Ascending aorta (tissue), 2 donors: ENCODE results near the gene SH2D6. TPM values are rescaled to one million over a fixed set of nuclear protein-coding genes. Genes with fewer than 3 reads are reported as not detected.

Source experiments
- DNase-seq, 2 donors: peaks; one replicate each; pipeline ENCODE4 v3.0.0-alpha.2; 2019; ENCODE audit warnings: low spot score in 2 of 2
- H3K27ac ChIP-seq, 2 donors: fragments of 200-600 bp; sonication (generic); one replicate each; pipeline ENCODE4 v1.5.1; 2016 to 2017; ENCODE audit warnings: mild to moderate bottlenecking in 1 of 2
- H3K27me3 ChIP-seq: fragments of 200-600 bp; sonication (generic); one replicate; pipeline ENCODE4 v1.5.1; 2017
- H3K36me3 ChIP-seq, 2 donors: fragments of 200-600 bp; sonication (generic); one replicate each; pipeline ENCODE4 v1.5.1; 2016
- H3K4me1 ChIP-seq, 2 donors: fragments of 200-600 bp; sonication (generic); one replicate each; pipeline ENCODE4 v1.5.1; 2016 to 2017; ENCODE audit warnings: mild to moderate bottlenecking in 1 of 2
- H3K4me3 ChIP-seq, 2 donors: fragments of 200-600 bp; sonication (generic); one replicate each; pipeline ENCODE4 v1.5.1; 2016 to 2017; ENCODE audit warnings: mild to moderate bottlenecking in 1 of 2
- H3K9me3 ChIP-seq, 2 donors: fragments of 200-600 bp; sonication (generic); one replicate each; pipeline ENCODE4 v1.5.1; 2016
- intact Hi-C: fragments of 100-400 bp; cut with DNase I; formaldehyde crosslinking; loops from one replicate; pipeline ENCODE4 v1.15.1; 2023
- total RNA-seq: library from RNA; depleted of rRNA; stranded (reverse); fragments of >200 nt; gene quantifications from one replicate; pipeline ENCODE4 v1.1.0, GENCODE V29; 2016
- TF ChIP-seq, protein P1 (sequence below), 3 experiments: fragments of 200-600 bp in 2 of 3; fragments of 450-650 bp in 1 of 3; sonication (generic) in 2 of 3; IDR thresholded peaks; one replicate each; pipeline ENCODE4 v1.5.1; 2016 to 2019; ENCODE audit warnings: antibody characterized with exemption in 3 of 3, mild to moderate bottlenecking in 1 of 3, moderate library complexity in 1 of 3

SH2D6 gene
- total RNA-seq, 1 donor from 2014 or later = not detected

DNA sequence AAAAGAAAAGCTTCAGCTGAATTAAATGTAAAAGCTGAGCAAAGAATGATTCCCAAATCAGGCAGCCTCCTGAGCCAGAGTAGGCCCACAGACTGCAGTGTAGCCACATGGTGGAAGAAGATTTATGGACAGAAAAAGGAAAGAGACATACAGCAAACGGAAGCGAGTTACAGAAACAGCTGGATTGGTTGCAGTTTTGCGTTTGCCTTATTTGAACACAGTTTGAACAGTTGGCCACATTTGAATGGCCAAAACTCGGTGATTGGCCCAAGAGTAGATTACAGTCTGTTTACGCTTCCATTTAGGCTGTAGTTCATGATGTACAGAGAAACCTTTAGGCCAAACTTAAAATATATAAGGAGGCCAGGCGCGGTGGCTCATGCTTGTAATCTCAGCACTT, 35.1 kb downstream of the SH2D6 start:
- no peak for DNase-seq
- TF ChIP-seq, protein P1, sequence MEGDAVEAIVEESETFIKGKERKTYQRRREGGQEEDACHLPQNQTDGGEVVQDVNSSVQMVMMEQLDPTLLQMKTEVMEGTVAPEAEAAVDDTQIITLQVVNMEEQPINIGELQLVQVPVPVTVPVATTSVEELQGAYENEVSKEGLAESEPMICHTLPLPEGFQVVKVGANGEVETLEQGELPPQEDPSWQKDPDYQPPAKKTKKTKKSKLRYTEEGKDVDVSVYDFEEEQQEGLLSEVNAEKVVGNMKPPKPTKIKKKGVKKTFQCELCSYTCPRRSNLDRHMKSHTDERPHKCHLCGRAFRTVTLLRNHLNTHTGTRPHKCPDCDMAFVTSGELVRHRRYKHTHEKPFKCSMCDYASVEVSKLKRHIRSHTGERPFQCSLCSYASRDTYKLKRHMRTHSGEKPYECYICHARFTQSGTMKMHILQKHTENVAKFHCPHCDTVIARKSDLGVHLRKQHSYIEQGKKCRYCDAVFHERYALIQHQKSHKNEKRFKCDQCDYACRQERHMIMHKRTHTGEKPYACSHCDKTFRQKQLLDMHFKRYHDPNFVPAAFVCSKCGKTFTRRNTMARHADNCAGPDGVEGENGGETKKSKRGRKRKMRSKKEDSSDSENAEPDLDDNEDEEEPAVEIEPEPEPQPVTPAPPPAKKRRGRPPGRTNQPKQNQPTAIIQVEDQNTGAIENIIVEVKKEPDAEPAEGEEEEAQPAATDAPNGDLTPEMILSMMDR (IDR thresholded peaks at IDR 0.05) = no peak
- intact Hi-C loops = no loop called here

DNA sequence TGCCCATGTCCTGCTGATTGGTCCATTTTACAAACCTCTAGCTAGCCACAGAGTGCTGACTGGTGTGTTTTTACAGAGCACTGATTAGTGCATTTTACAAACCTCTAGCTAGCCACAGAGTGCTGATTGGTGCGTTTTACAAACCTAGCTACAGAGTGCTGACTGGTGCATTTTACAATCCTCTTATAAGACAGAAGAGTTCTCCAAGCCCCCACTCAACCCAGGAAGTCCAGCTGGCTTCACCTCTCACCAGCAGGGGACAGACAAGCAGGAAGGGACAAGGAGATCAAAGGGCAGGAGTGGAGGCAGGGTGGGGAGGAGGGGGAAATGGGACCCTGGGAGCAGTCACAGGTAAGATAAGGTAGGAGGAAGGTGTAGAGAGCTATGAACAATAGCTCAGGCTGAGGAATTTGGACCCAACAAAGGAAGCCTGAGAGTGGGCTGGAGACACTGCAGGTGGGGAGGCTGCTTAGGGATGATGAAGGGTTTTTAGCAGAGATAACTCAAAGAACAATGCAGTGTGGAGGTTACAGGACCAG, 37.1 kb downstream of the SH2D6 start:
- TF ChIP-seq, protein P1 (IDR thresholded peaks at IDR 0.05) = no peak
- H3K9me3 ChIP-seq = no peaks in the 10 kb centered on the region
- H3K36me3 ChIP-seq = no peaks in the 10 kb centered on the region
- no peak for DNase-seq
- no peaks in the 10 kb centered on the region for H3K4me1 ChIP-seq
- intact Hi-C loops = no loop called here
- H3K27ac ChIP-seq = no peak overlapping the region
- no peak overlapping the region for H3K4me3 ChIP-seq
- H3K27me3 ChIP-seq = no peaks in the 10 kb centered on the region

More for the DNA sequence above, 35.1 kb downstream of the SH2D6 start:
- Histone ChIP-seq H3K4me1 (no peaks in the 10 kb centered on the region), H3K27me3 (no peaks in the 10 kb centered on the region), H3K36me3 (no peaks in the 10 kb centered on the region), H3K4me3 (no peak overlapping the region), H3K27ac (no peak overlapping the region), H3K9me3 (no peaks in the 10 kb centered on the region)

DNA sequence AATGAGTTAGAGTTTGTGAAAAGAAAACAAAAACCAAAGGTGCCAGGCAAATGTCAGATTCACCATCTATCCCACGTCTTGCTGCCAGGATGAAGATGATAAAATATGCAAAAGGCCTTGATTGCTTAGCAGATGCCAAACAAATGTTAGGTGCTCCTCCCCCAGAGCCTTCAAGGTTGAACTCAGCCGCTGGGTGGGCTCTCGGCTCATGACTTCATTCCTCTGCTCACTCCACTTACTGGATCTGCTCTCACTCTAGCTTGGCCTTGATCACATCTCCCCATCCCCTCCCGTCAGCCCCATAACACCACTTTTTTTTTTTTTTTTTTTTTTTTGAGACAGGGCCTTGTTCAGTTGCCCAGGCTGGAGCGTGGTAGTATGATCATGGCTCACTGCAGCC, 38.5 kb downstream of the SH2D6 start:
- no peak for DNase-seq
- no peaks in the 10 kb centered on the region for H3K36me3 ChIP-seq
- TF ChIP-seq, protein P1 (IDR thresholded peaks at IDR 0.05) = no peak
- no peak overlapping the region for H3K27ac ChIP-seq
- intact Hi-C loops = no loop called here
- no peak overlapping the region for H3K4me3 ChIP-seq
- no peaks in the 10 kb centered on the region for H3K4me1 ChIP-seq
- no peaks in the 10 kb centered on the region for H3K9me3 ChIP-seq
- H3K27me3 ChIP-seq = no peaks in the 10 kb centered on the region

DNA sequence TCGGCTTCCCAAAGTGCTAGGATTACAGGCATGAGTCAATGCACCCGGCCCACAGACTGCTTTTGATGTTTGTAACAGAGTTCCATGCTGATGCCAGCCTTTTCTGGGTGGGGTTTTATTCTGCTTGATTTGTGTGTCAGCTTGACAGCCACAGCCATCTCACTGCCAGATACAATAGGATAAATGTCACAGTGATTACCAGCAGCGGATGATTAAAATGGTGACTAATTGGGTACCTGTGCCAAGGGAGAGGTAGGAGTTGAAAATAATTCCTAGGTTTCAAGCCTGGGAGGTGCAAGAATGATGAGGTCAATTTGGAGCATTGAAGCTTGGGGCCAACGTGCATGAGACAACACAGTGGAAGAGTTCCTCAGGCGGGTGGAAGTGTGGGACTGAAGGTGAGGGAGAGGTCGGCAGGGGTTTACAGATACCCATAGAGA, 39.4 kb downstream of the SH2D6 start:
- Histone ChIP-seq H3K27me3 (no peaks in the 10 kb centered on the region), H3K9me3 (no peaks in the 10 kb centered on the region), H3K36me3 (no peaks in the 10 kb centered on the region), H3K4me3 (no peak overlapping the region), H3K4me1 (no peaks in the 10 kb centered on the region), H3K27ac (no peak overlapping the region)
- TF ChIP-seq, protein P1 (IDR thresholded peaks at IDR 0.05) = no peak
- intact Hi-C loops = no loop called here
- DNase-seq = no peak

DNA sequence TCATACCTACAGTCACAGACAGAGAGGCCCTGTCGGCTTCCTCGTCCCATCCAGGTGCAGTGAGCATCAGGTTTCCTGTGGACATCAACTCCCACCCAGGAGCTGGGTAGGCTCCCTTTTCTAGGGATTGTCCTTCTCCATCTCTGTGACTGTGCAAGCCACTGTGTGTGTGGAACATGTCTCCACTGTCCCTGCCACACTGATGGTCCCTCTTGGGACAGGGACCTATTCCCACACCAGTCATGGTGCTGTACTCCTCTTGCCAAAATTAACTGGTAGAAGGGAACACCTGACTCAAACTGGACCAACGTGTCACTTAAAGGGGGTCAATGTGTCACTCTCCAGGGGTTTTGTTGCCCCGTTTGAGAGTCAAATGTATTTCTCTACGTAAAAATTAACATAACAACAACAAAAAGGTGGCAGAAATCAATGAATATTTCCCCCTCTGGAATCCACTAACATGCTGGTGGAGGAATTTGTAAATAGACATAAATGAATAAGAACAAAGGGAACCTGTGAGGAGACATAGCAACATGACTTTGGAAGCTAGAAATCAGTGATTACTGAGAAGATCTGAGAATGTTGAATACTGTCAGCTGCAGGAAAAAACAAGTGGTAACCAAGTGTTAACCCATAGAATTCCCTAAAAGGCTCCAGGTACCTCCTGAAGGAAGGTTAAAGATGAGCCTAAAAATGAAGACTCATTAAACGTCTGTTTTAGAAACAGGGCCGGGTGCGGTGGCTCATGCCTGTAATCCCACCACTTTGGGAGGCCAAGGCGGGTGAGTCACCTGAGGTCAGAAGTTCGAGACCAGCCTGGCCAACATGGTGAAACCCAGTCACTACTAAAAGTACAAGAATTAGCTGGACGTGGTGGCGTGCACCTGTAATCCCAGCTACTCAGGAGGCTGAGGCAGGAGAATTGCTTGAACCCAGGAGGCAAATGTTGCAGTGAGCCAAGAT, 40.4 kb downstream of the SH2D6 start:
- intact Hi-C loops = no loop called here
- DNase-seq = no peak
- Histone ChIP-seq H3K4me1 (no peaks in the 10 kb centered on the region), H3K9me3 (no peaks in the 10 kb centered on the region), H3K27me3 (no peaks in the 10 kb centered on the region), H3K27ac (no peak overlapping the region), H3K36me3 (no peaks in the 10 kb centered on the region), H3K4me3 (no peak overlapping the region)
- TF ChIP-seq, protein P1 (IDR thresholded peaks at IDR 0.05) = no peak
